ENCODE results near the gene TWNK. TPM values are rescaled to one million over a fixed set of nuclear protein-coding genes. Genes with fewer than 3 reads are reported as not detected.

The TWNK gene
- total and polyA plus RNA-seq, 7 experiments from 2014 or later: 5.8 to 18.9 (median 14.8) TPM

GRCh38 chr10:100960251-100960650 lies 27.1 kb upstream of the TWNK start:
- H3K36me3 Mint-ChIP-seq: peaks cover 15 to 38% (median 27%) of the 10 kb centered on the region in 5 donors

GRCh38 chr10:100962351-100963080 lies 24.8 kb upstream of the TWNK start:
- Mint-ChIP-seq H3K27ac (no peak overlapping the region), H3K36me3 (peaks cover 15 to 39% (median 26%) of the 10 kb centered on the region in 5 donors), H3K4me3 (no peak overlapping the region), H3K27me3 (no peaks in the 10 kb centered on the region), H3K9me3 (no peaks in the 10 kb centered on the region), H3K4me1 (peaks cover 0 to 1% (median 0%) of the 10 kb centered on the region in 7 donors)
- Histone ChIP-seq H3K27me3 (ENCODE audit: control insufficient read depth in 2 of 2, insufficient read depth in 2 of 2, low read length in 2 of 2) (no peaks in the 10 kb centered on the region), H3K4me3 (ENCODE audit: low read length) (no peak overlapping the region), H3K36me3 (ENCODE audit: control insufficient read depth in 2 of 3, insufficient read depth in 3 of 3, low read length in 3 of 3) (peaks cover 0 to 32% (median 0%) of the 10 kb centered on the region in 3 experiments), H3K27ac (ENCODE audit: low read depth, low read length) (no peak overlapping the region), H3K4me1 (ENCODE audit: control insufficient read depth in 2 of 2, insufficient read depth in 2 of 2, low read length in 2 of 2) (no peaks in the 10 kb centered on the region), H3K9me3 (ENCODE audit: control insufficient read depth in 2 of 3, low read length in 3 of 3) (no peaks in the 10 kb centered on the region)
- DNase-seq: no peak
- intact Hi-C loops (cut with micrococcal nuclease): no loop called here
- ChIA-PET CTCF (no interaction called here), POLR2A (no interaction called here)
- no peak for ATAC-seq

More at GRCh38 chr10:100960251-100960650, 27.1 kb upstream of the TWNK start:
- Mint-ChIP-seq H3K9me3 (no peaks in the 10 kb centered on the region), H3K27ac (peak overlapping the region in 1 of 9 donors; percentile 21), H3K27me3 (no peaks in the 10 kb centered on the region), H3K4me3 (no peak overlapping the region), H3K4me1 (peaks cover 0 to 9% (median 0%) of the 10 kb centered on the region in 7 donors)
- DNase-seq (no peak), ATAC-seq (no peak)
- Histone ChIP-seq H3K27me3 (ENCODE audit: control insufficient read depth in 2 of 2, insufficient read depth in 2 of 2, low read length in 2 of 2) (no peaks in the 10 kb centered on the region), H3K36me3 (ENCODE audit: control insufficient read depth in 2 of 3, insufficient read depth in 3 of 3, low read length in 3 of 3) (peaks cover 0 to 48% (median 0%) of the 10 kb centered on the region in 3 experiments), H3K4me1 (ENCODE audit: control insufficient read depth in 2 of 2, insufficient read depth in 2 of 2, low read length in 2 of 2) (no peaks in the 10 kb centered on the region), H3K9me3 (ENCODE audit: control insufficient read depth in 2 of 3, low read length in 3 of 3) (no peaks in the 10 kb centered on the region), H3K4me3 (ENCODE audit: low read length) (no peak overlapping the region), H3K27ac (ENCODE audit: low read depth, low read length) (no peak overlapping the region)
- intact Hi-C loops (cut with micrococcal nuclease): no loop called here
- ChIA-PET CTCF (no interaction called here), POLR2A (interaction anchor here (0.6 kb wide), 1 partner anchor 16 kb away, joined by 5 read pairs; no protein-coding TSS in a partner anchor)

GRCh38 chr10:100963826-100964225 lies 23.5 kb upstream of the TWNK start:
- no peak overlapping the region for H3K4me3 Mint-ChIP-seq
- H3K36me3 ChIP-seq (ENCODE audit: control insufficient read depth in 2 of 3, insufficient read depth in 3 of 3, low read length in 3 of 3): peaks cover 0 to 24% (median 0%) of the 10 kb centered on the region in 3 experiments
- no peak for DNase-seq
- peaks cover 2 to 6% of the 10 kb centered on the region in 2 donors for H3K4me1 ChIP-seq (ENCODE audit: control insufficient read depth in 2 of 2, insufficient read depth in 2 of 2, low read length in 2 of 2)
- H3K9me3 ChIP-seq (ENCODE audit: control insufficient read depth in 2 of 3, low read length in 3 of 3): no peaks in the 10 kb centered on the region
- H3K4me3 ChIP-seq (ENCODE audit: low read length): no peak overlapping the region
- no peaks in the 10 kb centered on the region for H3K27me3 Mint-ChIP-seq
- H3K27me3 ChIP-seq (ENCODE audit: control insufficient read depth in 2 of 2, insufficient read depth in 2 of 2, low read length in 2 of 2): no peaks in the 10 kb centered on the region
- H3K36me3 Mint-ChIP-seq: peaks cover 13 to 33% (median 22%) of the 10 kb centered on the region in 5 donors
- peaks cover 2 to 8% (median 6%) of the 10 kb centered on the region in 7 donors for H3K4me1 Mint-ChIP-seq
- H3K27ac Mint-ChIP-seq: no peak overlapping the region
- intact Hi-C loops (cut with micrococcal nuclease): no loop called here
- ChIA-PET CTCF (no interaction called here), POLR2A (interaction anchor here (1.3 kb wide), 1 partner anchor 9 kb away, joined by 3 read pairs; no protein-coding TSS in a partner anchor)
- H3K9me3 Mint-ChIP-seq: no peaks in the 10 kb centered on the region
- H3K27ac ChIP-seq (ENCODE audit: low read depth, low read length): no peak overlapping the region
- no peak for ATAC-seq

- intact Hi-C loops (cut with micrococcal nuclease): no loop called here
- Mint-ChIP-seq H3K9me3 (no peaks in the 10 kb centered on the region), H3K27ac (peak overlapping the region in 1 of 9 donors; percentile 52), H3K27me3 (peaks cover 0 to 5% (median 0%) of the 10 kb centered on the region in 5 donors), H3K4me1 (peaks cover 4 to 16% (median 13%) of the 10 kb centered on the region in 7 donors), H3K36me3 (peaks cover 0 to 19% (median 10%) of the 10 kb centered on the region in 5 donors), H3K4me3 (no peak overlapping the region)
- ChIA-PET CTCF (interaction anchor here (1.1 to 4.7 kb wide), 3 partner anchors 15 to 49 kb away, joined by 3 to 18 read pairs (median 3); no protein-coding TSS in a partner anchor), POLR2A (interaction anchor here (0.6 to 1.0 kb wide), 3 partner anchors 9 to 1301 kb away, joined by 3 to 4 read pairs (median 4); no protein-coding TSS in a partner anchor)
- H3K4me1 ChIP-seq (ENCODE audit: control insufficient read depth in 2 of 2, insufficient read depth in 2 of 2, low read length in 2 of 2): peaks cover 4 to 12% of the 10 kb centered on the region in 2 donors
- no peaks in the 10 kb centered on the region for H3K9me3 ChIP-seq (ENCODE audit: control insufficient read depth in 2 of 3, low read length in 3 of 3)
- DNase-seq: no peak
- peaks cover 0 to 9% (median 0%) of the 10 kb centered on the region in 3 experiments for H3K36me3 ChIP-seq (ENCODE audit: control insufficient read depth in 2 of 3, insufficient read depth in 3 of 3, low read length in 3 of 3)
- no peaks in the 10 kb centered on the region for H3K27me3 ChIP-seq (ENCODE audit: control insufficient read depth in 2 of 2, insufficient read depth in 2 of 2, low read length in 2 of 2)
- no peak overlapping the region for H3K27ac ChIP-seq (ENCODE audit: low read depth, low read length)
- no peak for ATAC-seq
- H3K4me3 ChIP-seq (ENCODE audit: low read length): no peak overlapping the region
These were observed 21.5 kb upstream of the TWNK start for GRCh38 chr10:100965820-100966219.

- Histone ChIP-seq H3K27me3 (ENCODE audit: control insufficient read depth in 2 of 2, insufficient read depth in 2 of 2, low read length in 2 of 2) (no peaks in the 10 kb centered on the region), H3K27ac (ENCODE audit: low read depth, low read length) (no peak overlapping the region), H3K9me3 (ENCODE audit: control insufficient read depth in 2 of 3, low read length in 3 of 3) (no peaks in the 10 kb centered on the region), H3K4me3 (ENCODE audit: low read length) (no peak overlapping the region), H3K36me3 (ENCODE audit: control insufficient read depth in 2 of 3, insufficient read depth in 3 of 3, low read length in 3 of 3) (peaks cover 0 to 5% (median 0%) of the 10 kb centered on the region in 3 experiments), H3K4me1 (ENCODE audit: control insufficient read depth in 2 of 2, insufficient read depth in 2 of 2, low read length in 2 of 2) (peaks cover 4 to 12% of the 10 kb centered on the region in 2 donors)
- intact Hi-C loops (cut with micrococcal nuclease): no loop called here
- Mint-ChIP-seq H3K27ac (no peak overlapping the region), H3K9me3 (no peaks in the 10 kb centered on the region), H3K4me1 (peaks cover 4 to 18% (median 14%) of the 10 kb centered on the region in 7 donors), H3K36me3 (peaks cover 0 to 14% (median 6%) of the 10 kb centered on the region in 5 donors), H3K27me3 (peaks cover 0 to 5% (median 0%) of the 10 kb centered on the region in 5 donors), H3K4me3 (no peak overlapping the region)
- no peak for DNase-seq
- ATAC-seq: no peak
- ChIA-PET CTCF (interaction anchor here (4.7 kb wide), 1 partner anchor 48 kb away, joined by 18 read pairs; no protein-coding TSS in a partner anchor), POLR2A (interaction anchor here (0.9 kb wide), 1 partner anchor 17 kb away, joined by 3 read pairs; no protein-coding TSS in a partner anchor)
These were observed 20.5 kb upstream of the TWNK start for GRCh38 chr10:100966887-100967286.

- Histone ChIP-seq H3K4me1 (ENCODE audit: control insufficient read depth in 2 of 2, insufficient read depth in 2 of 2, low read length in 2 of 2) (peaks cover 4 to 12% of the 10 kb centered on the region in 2 donors), H3K36me3 (ENCODE audit: control insufficient read depth in 2 of 3, insufficient read depth in 3 of 3, low read length in 3 of 3) (peaks cover 0 to under 1% (median 0%) of the 10 kb centered on the region in 3 experiments), H3K27ac (ENCODE audit: low read depth, low read length) (no peak overlapping the region), H3K9me3 (ENCODE audit: control insufficient read depth in 2 of 3, low read length in 3 of 3) (no peaks in the 10 kb centered on the region), H3K27me3 (ENCODE audit: control insufficient read depth in 2 of 2, insufficient read depth in 2 of 2, low read length in 2 of 2) (no peaks in the 10 kb centered on the region), H3K4me3 (ENCODE audit: low read length) (no peak overlapping the region)
- intact Hi-C loops (cut with micrococcal nuclease): no loop called here
- Mint-ChIP-seq H3K4me3 (no peak overlapping the region), H3K27me3 (peaks cover 0 to 5% (median 0%) of the 10 kb centered on the region in 5 donors), H3K4me1 (peaks cover 4 to 18% (median 14%) of the 10 kb centered on the region in 7 donors), H3K9me3 (no peaks in the 10 kb centered on the region), H3K36me3 (peaks cover 0 to 10% (median 4%) of the 10 kb centered on the region in 5 donors), H3K27ac (no peak overlapping the region)
- DNase-seq: no peak
- POLR2A ChIA-PET: interaction anchor here (0.9 to 3.2 kb wide), 2 partner anchors 18 to 30 kb away, joined by 3 to 17 read pairs; no protein-coding TSS in a partner anchor
- CTCF ChIA-PET: interaction anchor here (0.8 to 4.7 kb wide), 2 partner anchors 47 to 49 kb away, joined by 6 to 18 read pairs; no protein-coding TSS in a partner anchor
- no peak for ATAC-seq
These were observed 20.0 kb upstream of the TWNK start for GRCh38 chr10:100967332-100967731.

Measured in naive thymus-derived CD4-positive, alpha-beta T cell (primary cell).